SU-DHL-6 (cell line): ENCODE measurements around the gene FHOD1.

ENCODE experiments used
- H2AFZ ChIP-seq: fragments of 200-600 bp; sonication (generic); 2 replicates; pipeline ENCODE4 v1.6.1; 2014; ENCODE audit warnings: low read depth, mild to moderate bottlenecking, moderate library complexity, mixed read lengths, antibody characterized with exemption, low read length; ENCODE audit not compliant: severe bottlenecking
- H3F3A ChIP-seq: fragments of 200-600 bp; shearing (Covaris generic); 2 replicates; pipeline ENCODE4 v1.6.0; 2016; ENCODE audit warnings: antibody characterized with exemption, mild to moderate bottlenecking; ENCODE audit not compliant: insufficient read depth
- H3K27ac ChIP-seq: fragments of 200-600 bp; sonication (generic); 2 replicates; pipeline ENCODE4 v1.5.1; 2016; ENCODE audit warnings: low read depth, mild to moderate bottlenecking, low read length, moderate library complexity, mixed read lengths
- H3K27me3 ChIP-seq: fragments of 200-600 bp; sonication (generic), shearing (Covaris generic); 2 replicates; pipeline ENCODE4 v1.6.0; 2014; ENCODE audit warnings: mild to moderate bottlenecking, low read length
- H3K36me3 ChIP-seq: fragments of 200-600 bp; sonication (generic); 2 replicates; pipeline ENCODE4 v1.6.1; 2014; ENCODE audit warnings: mild to moderate bottlenecking, low read length, mixed read lengths
- H3K4me2 ChIP-seq: fragments of 300-600, 200-600 bp; shearing (Covaris generic), sonication (generic); 2 replicates; pipeline ENCODE4 v1.6.0; 2014; ENCODE audit warnings: low read length, low read depth, mild to moderate bottlenecking; ENCODE audit not compliant: poor library complexity, severe bottlenecking
- H3K4me3 ChIP-seq: fragments of 200-600 bp; sonication (generic); 2 replicates; pipeline ENCODE4 v1.5.1; 2014; ENCODE audit warnings: antibody characterized with exemption, low read length, mild to moderate bottlenecking, mixed read lengths; ENCODE audit not compliant: insufficient read depth, poor library complexity, severe bottlenecking
- H3K79me2 ChIP-seq: fragments of 200-600 bp; sonication (generic); 2 replicates; pipeline ENCODE4 v1.6.1; 2014; ENCODE audit warnings: mild to moderate bottlenecking, low read length, moderate library complexity; ENCODE audit not compliant: insufficient read depth
- H3K9ac ChIP-seq: fragments of 200-600 bp; sonication (generic); 2 replicates; pipeline ENCODE4 v1.7.0; 2014; ENCODE audit warnings: mild to moderate bottlenecking, low read length
- H3K9me2 ChIP-seq: fragments of 200-600 bp; sonication (generic); replicated peaks from 2 replicates; pipeline ENCODE4 v1.6.1; 2014; ENCODE audit warnings: low read length; ENCODE audit not compliant: insufficient read depth
- H3K9me3 ChIP-seq: fragments of 200-600 bp; sonication (generic); 2 replicates; pipeline ENCODE4 v1.6.1; 2014; ENCODE audit warnings: low read length, mixed read lengths; ENCODE audit not compliant: insufficient read depth
- H4K20me1 ChIP-seq: fragments of 200-600 bp; sonication (generic); 2 replicates; pipeline ENCODE4 v1.6.1; 2014; ENCODE audit warnings: low read depth, mild to moderate bottlenecking, antibody characterized with exemption, low read length, moderate library complexity, mixed read lengths
- CTCF ChIP-seq: fragments of 200-600 bp; sonication (generic); IDR thresholded peaks from one replicate; pipeline ENCODE4 v1.5.1; 2017; ENCODE audit warnings: antibody characterized with exemption, mild to moderate bottlenecking, low read length, moderate library complexity; ENCODE audit not compliant: insufficient read depth, poor library complexity, severe bottlenecking
- EZH2phosphoT487 ChIP-seq: fragments of 200-600 bp; sonication (generic), shearing (Covaris generic); conservative IDR thresholded peaks from 2 replicates; pipeline ENCODE4 v1.6.1; 2018; ENCODE audit warnings: mild to moderate bottlenecking, antibody characterized with exemption, low read length, moderate library complexity, mixed read lengths

FHOD1 gene

GRCh38 chr16:67264866-67265265, 17.6 kb upstream of the FHOD1 start:
- no peak for TF ChIP-seq CTCF
- TF ChIP-seq EZH2phosphoT487 = no peak
- Histone ChIP-seq H3K4me3 (no peak overlapping the region), H3K4me2 (no peak overlapping the region), H3K9me2 (no peaks in the 10 kb centered on the region), H3K79me2 (no peaks in the 10 kb centered on the region), H3K9ac (no peak overlapping the region), H3K36me3 (no peaks in the 10 kb centered on the region), H3K27me3 (no peaks in the 10 kb centered on the region), H3F3A (no peaks in the 10 kb centered on the region), H3K9me3 (no peaks in the 10 kb centered on the region), H2AFZ (no peak overlapping the region), H4K20me1 (no peaks in the 10 kb centered on the region), H3K27ac (no peak overlapping the region)

- H3K9me2 ChIP-seq = no peaks in the 10 kb centered on the region
- no peak overlapping the region for H2AFZ ChIP-seq
- H3K4me3 ChIP-seq = no peak overlapping the region
- no peaks in the 10 kb centered on the region for H3K79me2 ChIP-seq
- H3K27me3 ChIP-seq = no peaks in the 10 kb centered on the region
- H4K20me1 ChIP-seq = no peaks in the 10 kb centered on the region
- no peak overlapping the region for H3K4me2 ChIP-seq
- H3K36me3 ChIP-seq = no peaks in the 10 kb centered on the region
- TF ChIP-seq CTCF = no peak
- TF ChIP-seq EZH2phosphoT487 = no peak
- H3K9ac ChIP-seq = no peak overlapping the region
- H3K27ac ChIP-seq = no peak overlapping the region
- no peaks in the 10 kb centered on the region for H3F3A ChIP-seq
- no peaks in the 10 kb centered on the region for H3K9me3 ChIP-seq
Observed at GRCh38 chr16:67264277-67264676, 17.0 kb upstream of the FHOD1 start.

GRCh38 chr16:67263201-67263600, 15.9 kb upstream of the FHOD1 start:
- H3K9me2 ChIP-seq = no peaks in the 10 kb centered on the region

More at GRCh38 chr16:67263201-67263600, 15.9 kb upstream of the FHOD1 start:
- no peaks in the 10 kb centered on the region for H3F3A ChIP-seq
- H3K27me3 ChIP-seq = no peaks in the 10 kb centered on the region
- no peak overlapping the region for H3K4me3 ChIP-seq
- H3K36me3 ChIP-seq = no peaks in the 10 kb centered on the region
- H3K27ac ChIP-seq = no peak overlapping the region
- H3K9me3 ChIP-seq = no peaks in the 10 kb centered on the region
- no peak overlapping the region for H3K9ac ChIP-seq
- H2AFZ ChIP-seq = no peak overlapping the region
- H3K4me2 ChIP-seq = no peak overlapping the region
- TF ChIP-seq EZH2phosphoT487 (no peak), CTCF (no peak)
- no peaks in the 10 kb centered on the region for H3K79me2 ChIP-seq
- no peaks in the 10 kb centered on the region for H4K20me1 ChIP-seq
